Prostate gland (tissue), 2 donors: ENCODE measurements around the gene MYO1D. TPM values are rescaled to one million over a fixed set of nuclear protein-coding genes. Genes with fewer than 3 reads are reported as not detected.

Experiments used
- DNase-seq: peaks from one replicate; pipeline ENCODE4 v3.0.0-alpha.2; 2019; ENCODE audit warnings: low spot score
- H3K27ac ChIP-seq, 2 donors: fragments of 200-600 bp; sonication (generic); 2 replicates each; pipeline ENCODE4 v1.5.1; 2017 to 2019
- H3K27me3 ChIP-seq: fragments of 200-600 bp; sonication (generic); replicated peaks from 2 replicates; pipeline ENCODE4 v1.5.1; 2019; ENCODE audit not compliant: insufficient read depth
- H3K36me3 ChIP-seq, 2 donors: fragments of 200-600 bp; sonication (generic); 1 replicate in 1 of 2; 2 replicates in 1 of 2; pipeline versions ENCODE4 v1.5.1 to v1.8.1; 2017 to 2019
- H3K4me1 ChIP-seq: fragments of 200-600 bp; sonication (generic); replicated peaks from 2 replicates; pipeline ENCODE4 v1.5.1; 2019
- H3K4me3 ChIP-seq, 2 donors: fragments of 200-600 bp; sonication (generic); 2 replicates each; pipeline ENCODE4 v1.5.1; 2017 to 2019
- H3K9me3 ChIP-seq: fragments of 200-600 bp; sonication (generic); 2 replicates; pipeline ENCODE4 v1.5.1; 2017
- POLR2A ChIP-seq: fragments of 450-650 bp; IDR thresholded peaks from one replicate; pipeline ENCODE4 v1.6.1; 2016; ENCODE audit warnings: antibody characterized with exemption, mild to moderate bottlenecking
- POLR2AphosphoS5 ChIP-seq: sonication (generic); formaldehyde crosslinking; IDR thresholded peaks from one replicate; pipeline ENCODE4 v1.6.1; 2017; ENCODE audit warnings: antibody characterized with exemption
- WGBS: methylation state at CpG from one replicate; pipeline ENCODE4 v1.1.5; 2018; 5-methylcytosine and 5-hydroxymethylcytosine counted together
- intact Hi-C: fragments of 100-400 bp; cut with DNase I; formaldehyde crosslinking; loops from one replicate; pipeline ENCODE4 v1.14.2; 2022
- total RNA-seq, 2 donors: library from RNA; depleted of rRNA; stranded (reverse); fragments of >200 nt; gene quantifications; one replicate each; pipeline ENCODE4 v1.1.0, GENCODE V29; 2016
- TF ChIP-seq, protein P1 (sequence below), 4 experiments: fragments of 200-600 bp in 2 of 4; fragments of 450-650 bp in 2 of 4; sonication (generic) in 2 of 4; IDR thresholded peaks; 1 replicate in 3 of 4; 2 replicates in 1 of 4; pipeline ENCODE4 v1.5.1; 2016 to 2019; ENCODE audit warnings: antibody characterized with exemption in 4 of 4, mild to moderate bottlenecking in 2 of 4, moderate library complexity in 2 of 4

MYO1D gene
- total RNA-seq, 2 donors from 2014 or later, result 44.2 to 45.2 TPM

DNA sequence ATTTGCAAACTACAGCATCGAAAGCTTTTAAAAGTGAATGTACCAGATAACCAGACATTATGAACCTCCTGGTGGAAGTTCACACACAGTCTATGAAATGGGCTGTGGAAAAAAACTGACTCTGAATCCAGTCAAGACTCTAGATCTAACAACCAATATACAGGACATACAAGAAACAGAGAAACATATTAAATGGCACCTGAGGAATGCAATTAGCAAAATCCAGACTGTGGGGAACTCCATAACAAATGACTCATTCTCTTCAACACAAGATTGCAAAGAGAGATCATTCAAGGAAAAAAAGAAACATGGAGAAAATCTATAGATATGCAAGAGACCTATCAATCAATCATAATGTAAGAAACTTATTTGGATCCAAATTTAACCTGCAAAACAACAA lies 119.0 kb downstream of the MYO1D start:
- intact Hi-C loops, result loop anchor here (5.0 kb wide), 1 partner anchor 271 kb away; the partner anchor contains the start of gene CDK5R1
- WGBS, result 81% methylated on average over 1 of the region's 1 CpG

DNA sequence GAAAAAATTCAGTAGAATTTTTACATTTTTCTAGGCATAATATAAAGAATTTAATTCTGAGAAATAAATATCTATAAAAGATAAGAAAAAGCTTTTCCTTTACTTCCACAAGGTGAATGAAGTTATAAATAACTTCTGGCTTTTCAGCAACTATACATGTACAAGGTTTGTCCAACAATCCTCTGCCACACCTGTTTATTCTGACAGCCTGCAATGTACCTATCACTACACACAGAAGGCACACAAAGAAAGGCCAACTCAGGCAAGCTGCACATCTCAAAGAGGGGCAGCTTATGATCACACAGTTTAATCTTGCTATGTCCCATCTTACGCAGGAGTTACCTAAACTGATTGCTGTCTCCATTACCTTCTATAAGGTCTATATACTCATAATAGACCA lies 120.2 kb downstream of the MYO1D start:
- DNase-seq, result no peak
- TF ChIP-seq, protein P1, sequence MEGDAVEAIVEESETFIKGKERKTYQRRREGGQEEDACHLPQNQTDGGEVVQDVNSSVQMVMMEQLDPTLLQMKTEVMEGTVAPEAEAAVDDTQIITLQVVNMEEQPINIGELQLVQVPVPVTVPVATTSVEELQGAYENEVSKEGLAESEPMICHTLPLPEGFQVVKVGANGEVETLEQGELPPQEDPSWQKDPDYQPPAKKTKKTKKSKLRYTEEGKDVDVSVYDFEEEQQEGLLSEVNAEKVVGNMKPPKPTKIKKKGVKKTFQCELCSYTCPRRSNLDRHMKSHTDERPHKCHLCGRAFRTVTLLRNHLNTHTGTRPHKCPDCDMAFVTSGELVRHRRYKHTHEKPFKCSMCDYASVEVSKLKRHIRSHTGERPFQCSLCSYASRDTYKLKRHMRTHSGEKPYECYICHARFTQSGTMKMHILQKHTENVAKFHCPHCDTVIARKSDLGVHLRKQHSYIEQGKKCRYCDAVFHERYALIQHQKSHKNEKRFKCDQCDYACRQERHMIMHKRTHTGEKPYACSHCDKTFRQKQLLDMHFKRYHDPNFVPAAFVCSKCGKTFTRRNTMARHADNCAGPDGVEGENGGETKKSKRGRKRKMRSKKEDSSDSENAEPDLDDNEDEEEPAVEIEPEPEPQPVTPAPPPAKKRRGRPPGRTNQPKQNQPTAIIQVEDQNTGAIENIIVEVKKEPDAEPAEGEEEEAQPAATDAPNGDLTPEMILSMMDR (IDR thresholded peaks at IDR 0.05), result no peak
- TF ChIP-seq POLR2A (no peak), POLR2AphosphoS5 (no peak)
- Histone ChIP-seq H3K4me1 (no peaks in the 10 kb centered on the region), H3K36me3 (no peaks in the 10 kb centered on the region), H3K27ac (no peak overlapping the region), H3K4me3 (no peak overlapping the region), H3K27me3 (no peaks in the 10 kb centered on the region), H3K9me3 (no peaks in the 10 kb centered on the region)
- intact Hi-C loops, result loop anchor here (5.0 kb wide), 1 partner anchor 269 kb away; the partner anchor contains the start of gene CDK5R1
- WGBS, result 86% methylated on average over 1 of the region's 1 CpG

More for the DNA sequence above, 119.0 kb downstream of the MYO1D start:
- H3K36me3 ChIP-seq, result no peaks in the 10 kb centered on the region
- H3K9me3 ChIP-seq, result no peaks in the 10 kb centered on the region
- H3K4me1 ChIP-seq, result no peaks in the 10 kb centered on the region
- DNase-seq, result no peak
- TF ChIP-seq POLR2AphosphoS5 (no peak), POLR2A (no peak)
- TF ChIP-seq, protein P1 (IDR thresholded peaks at IDR 0.05), result no peak
- H3K4me3 ChIP-seq, result no peak overlapping the region
- no peaks in the 10 kb centered on the region for H3K27me3 ChIP-seq
- H3K27ac ChIP-seq, result no peak overlapping the region

DNA sequence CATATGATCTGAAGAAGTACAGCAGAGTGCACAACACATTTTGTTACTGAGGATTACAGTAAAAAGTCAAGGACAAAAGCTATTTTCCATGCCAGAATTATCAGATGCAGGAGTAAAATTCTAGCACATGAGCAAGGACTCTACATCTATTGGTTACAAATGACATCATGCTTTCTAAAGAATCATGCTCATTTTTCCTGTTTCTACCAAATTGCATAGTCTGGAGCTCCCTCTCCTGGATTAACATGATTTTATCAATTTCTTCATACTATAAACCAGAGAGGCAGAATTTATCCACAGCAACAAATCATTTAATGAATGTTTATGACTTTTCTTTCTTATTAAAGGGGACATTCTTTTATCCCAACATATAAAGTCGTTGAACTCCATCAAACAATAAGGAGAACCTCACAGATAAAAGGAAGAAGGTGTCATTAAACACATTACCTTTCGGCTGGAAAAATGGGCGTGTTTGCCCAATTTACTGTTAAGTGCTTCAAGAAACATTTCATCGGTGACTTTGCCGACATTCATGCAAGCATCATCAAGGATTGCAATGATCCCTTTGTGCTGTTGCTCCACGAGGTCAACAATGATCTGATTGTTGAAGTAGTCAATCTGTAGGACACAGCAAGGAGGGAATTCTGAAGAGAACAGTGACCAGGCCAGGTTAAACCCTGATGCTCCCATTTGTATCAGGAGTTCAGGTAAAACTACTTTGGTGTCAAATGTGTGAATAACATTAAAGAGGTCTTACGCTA lies 121.7 kb downstream of the MYO1D start:
- no peak overlapping the region for H3K27ac ChIP-seq
- intact Hi-C loops, result loop anchor here (5.0 kb wide), 1 partner anchor 268 kb away; the partner anchor contains the start of gene CDK5R1
- WGBS, result 61% methylated on average over 7 of the region's 7 CpGs

DNA sequence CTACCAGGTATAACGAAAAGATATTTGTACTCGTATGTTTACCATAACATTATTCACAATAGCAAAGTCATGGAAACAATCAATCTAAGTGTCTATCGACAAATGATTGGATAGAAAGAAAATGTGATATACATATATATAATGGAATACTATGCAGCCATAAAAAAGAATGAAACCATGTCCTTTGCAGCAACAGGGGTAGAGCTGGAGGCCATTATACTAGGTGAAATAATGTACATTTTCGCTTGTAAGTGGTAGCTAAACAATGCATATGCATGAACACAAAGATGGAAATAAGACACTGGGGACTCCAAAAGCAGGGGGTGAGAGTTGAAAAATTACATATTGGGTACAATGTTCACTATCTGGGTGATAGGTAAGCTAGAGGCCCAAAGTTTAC lies 124.0 kb downstream of the MYO1D start:
- no peaks in the 10 kb centered on the region for H3K36me3 ChIP-seq
- H3K9me3 ChIP-seq, result no peaks in the 10 kb centered on the region
- no peak for TF ChIP-seq POLR2AphosphoS5
- TF ChIP-seq, protein P1 (IDR thresholded peaks at IDR 0.05), result no peak
- TF ChIP-seq POLR2A, result no peak
- H3K4me1 ChIP-seq, result no peaks in the 10 kb centered on the region
- H3K4me3 ChIP-seq, result no peak overlapping the region
- intact Hi-C loops, result no loop called here
- no peak for DNase-seq
- H3K27ac ChIP-seq, result no peak overlapping the region
- 97% methylated on average over 4 of the region's 4 CpGs for WGBS
- no peaks in the 10 kb centered on the region for H3K27me3 ChIP-seq

More for the DNA sequence above, 121.7 kb downstream of the MYO1D start:
- no peaks in the 10 kb centered on the region for H3K27me3 ChIP-seq
- H3K9me3 ChIP-seq, result no peaks in the 10 kb centered on the region
- H3K4me3 ChIP-seq, result no peak overlapping the region
- no peaks in the 10 kb centered on the region for H3K4me1 ChIP-seq
- no peak for TF ChIP-seq POLR2A
- peak; percentile 42 for TF ChIP-seq POLR2AphosphoS5
- TF ChIP-seq, protein P1 (IDR thresholded peaks at IDR 0.05), result peak in 2 of 4 experiments; percentile 71 to 80
- no peak for DNase-seq
- no peaks in the 10 kb centered on the region for H3K36me3 ChIP-seq

DNA sequence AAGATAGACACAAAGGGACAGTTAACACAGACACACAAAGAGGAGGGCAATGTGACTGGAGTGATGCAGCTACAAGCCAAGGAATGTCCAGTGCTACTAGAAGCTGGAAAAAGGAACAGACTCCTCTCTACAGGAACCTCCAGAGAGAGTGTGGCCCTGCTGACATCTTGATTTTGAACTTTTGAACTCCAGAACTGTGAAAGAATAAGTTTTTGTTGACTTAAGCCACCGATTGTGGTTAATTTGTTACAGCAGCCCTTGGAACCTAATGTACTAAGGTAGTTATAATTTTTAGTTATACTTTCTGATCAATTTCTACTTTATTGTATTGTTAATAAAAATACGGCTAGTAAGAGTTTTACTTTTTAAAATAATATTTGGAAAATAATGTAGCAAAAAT lies 129.1 kb downstream of the MYO1D start:
- intact Hi-C loops, result no loop called here
- no peak for DNase-seq

More for the DNA sequence above, 129.1 kb downstream of the MYO1D start:
- Histone ChIP-seq H3K9me3 (no peaks in the 10 kb centered on the region), H3K36me3 (no peaks in the 10 kb centered on the region), H3K4me1 (no peaks in the 10 kb centered on the region), H3K27me3 (no peaks in the 10 kb centered on the region), H3K27ac (no peak overlapping the region), H3K4me3 (no peak overlapping the region)
- TF ChIP-seq, protein P1 (IDR thresholded peaks at IDR 0.05), result no peak
- TF ChIP-seq POLR2A (no peak), POLR2AphosphoS5 (no peak)
- 88% methylated on average over 2 of the region's 2 CpGs for WGBS
